A172 (cell line): ENCODE data around the gene UNCX. TPM values are rescaled to one million over a fixed set of nuclear protein-coding genes. Genes with fewer than 3 reads are reported as not detected.

Experiments
- DNase-seq: peaks from one replicate; pipeline ENCODE4 v3.0.0-alpha.2; 2015; ENCODE audit warnings: low spot score
- total RNA-seq: library from RNA; depleted of rRNA; stranded (reverse); fragments of >200 nt; shearing (Covaris generic); gene quantifications from 2 replicates; pipeline ENCODE4 v1.2.3, GENCODE V29; 2014

The UNCX gene
- total RNA-seq, 1 experiment from 2014 or later: not detected

- no peak for DNase-seq
Observed at GRCh38 chr7:1243964-1244416, 11.3 kb downstream of the UNCX start.

- no peak for DNase-seq
Observed at GRCh38 chr7:1244700-1245523, 12.2 kb downstream of the UNCX start.

- DNase-seq: no peak
Observed at GRCh38 chr7:1245524-1246050, 12.9 kb downstream of the UNCX start.

- no peak for DNase-seq
Observed at GRCh38 chr7:1246160-1246870, 13.6 kb downstream of the UNCX start.

GRCh38 chr7:1246871-1247526 is 14.3 kb downstream of the UNCX start:
- DNase-seq: no peak

- no peak for DNase-seq
Observed at GRCh38 chr7:1247527-1248041, 14.9 kb downstream of the UNCX start.

- DNase-seq: no peak
Observed at GRCh38 chr7:1248143-1248915, 15.7 kb downstream of the UNCX start.

- DNase-seq: no peak
Observed at GRCh38 chr7:1248916-1249581, 16.4 kb downstream of the UNCX start.

GRCh38 chr7:1249731-1250130 is 17.1 kb downstream of the UNCX start:
- no peak for DNase-seq

GRCh38 chr7:1250901-1251300 is 18.2 kb downstream of the UNCX start:
- no peak for DNase-seq

- no peak for DNase-seq
Observed at GRCh38 chr7:1251796-1252539, 19.3 kb downstream of the UNCX start.

GRCh38 chr7:1252540-1253090 is 19.9 kb downstream of the UNCX start:
- DNase-seq: no peak

- no peak for DNase-seq
Observed at GRCh38 chr7:1253681-1254181, 21.1 kb downstream of the UNCX start.

- no peak for DNase-seq
Observed at GRCh38 chr7:1254281-1255079, 21.8 kb downstream of the UNCX start.

- DNase-seq: no peak
Observed at GRCh38 chr7:1255080-1255816, 22.6 kb downstream of the UNCX start.

- no peak for DNase-seq
Observed at GRCh38 chr7:1255817-1256340, 23.2 kb downstream of the UNCX start.

GRCh38 chr7:1256621-1257020 is 23.9 kb downstream of the UNCX start:
- DNase-seq: no peak

- no peak for DNase-seq
Observed at GRCh38 chr7:1257221-1257620, 24.5 kb downstream of the UNCX start.
